OCI-LY7 (cell line): ENCODE results near the gene GNB5. TPM values are rescaled to one million over a fixed set of nuclear protein-coding genes. Genes with fewer than 3 reads are reported as not detected.
"Not testable (repeated sequence)": the region's sequence is repeated elsewhere in the genome, so short reads cannot be mapped to it uniquely, and the experiment has no call there.

ENCODE experiments used
- Bru-seq: library from RNA; stranded (reverse); fragments of 400-500 nt; gene quantifications from one replicate; lab custom pipeline; 2021; lab: Mats Ljungman, UMichigan
- BruChase-seq, 2 experiments: library from RNA; stranded (reverse); fragments of 400-500 nt; gene quantifications; one replicate each; lab custom pipeline; 2021; lab: Mats Ljungman, UMichigan
- BruUV-seq: library from RNA; stranded (reverse); fragments of 400-500 nt; replicated peaks from 2 replicates; lab custom pipeline; 2021; lab: Mats Ljungman, UMichigan
- CTCF ChIA-PET: fragments of 300-600 bp; sonication (Branson Sonifier 250); formaldehyde crosslinking; loops from one replicate; lab custom pipeline; 2022; ENCODE audit warnings: antibody characterized with exemption; ENCODE audit not compliant: unreplicated experiment; lab: Charles Lee
- POLR2A ChIA-PET: fragments of 300-600 bp; sonication (Branson Sonifier 250); formaldehyde crosslinking; loops from one replicate; lab custom pipeline; 2022; ENCODE audit warnings: antibody characterized with exemption; lab: Charles Lee
- DNase-seq: peaks from one replicate; pipeline ENCODE4 v3.0.0-alpha.2; 2015; ENCODE audit warnings: low spot score
- H2AFZ ChIP-seq: fragments of 200-600 bp; sonication (generic), shearing (Covaris generic); 2 replicates; pipeline ENCODE4 v1.6.1; 2014; ENCODE audit warnings: mild to moderate bottlenecking, antibody characterized with exemption, low read length, moderate library complexity
- H3K27ac ChIP-seq: fragments of 200-600 bp; sonication (generic); 2 replicates; pipeline ENCODE4 v1.5.1; 2014; ENCODE audit warnings: mixed run types, low read depth, mild to moderate bottlenecking, moderate library complexity, low read length, inconsistent platforms; ENCODE audit not compliant: poor library complexity, severe bottlenecking
- H3K36me3 ChIP-seq: fragments of 200-600 bp; sonication (generic); 2 replicates; pipeline ENCODE4 v1.6.1; 2014; ENCODE audit warnings: mild to moderate bottlenecking, antibody characterized with exemption, low read length, moderate library complexity, mixed read lengths; ENCODE audit not compliant: insufficient read depth
- H3K4me1 ChIP-seq: fragments of 200-600 bp; sonication (generic); 2 replicates; pipeline ENCODE4 v1.5.1; 2014; ENCODE audit warnings: mild to moderate bottlenecking, low read length; ENCODE audit not compliant: insufficient read depth, poor library complexity, severe bottlenecking
- H3K4me2 ChIP-seq: fragments of 200-600 bp; sonication (generic); 2 replicates; pipeline ENCODE4 v1.6.1; 2014; ENCODE audit warnings: mild to moderate bottlenecking, low read length
- H3K4me3 ChIP-seq: fragments of 200-600 bp; sonication (generic); 2 replicates; pipeline ENCODE4 v1.5.1; 2014; ENCODE audit warnings: mild to moderate bottlenecking, low read depth, low read length; ENCODE audit not compliant: poor library complexity, severe bottlenecking
- H3K79me2 ChIP-seq: fragments of 200-600 bp; sonication (generic); 2 replicates; pipeline ENCODE4 v1.6.1; 2016; ENCODE audit warnings: low read depth, mild to moderate bottlenecking, low read length, moderate library complexity, mixed read lengths; ENCODE audit not compliant: insufficient read depth
- H3K9me2 ChIP-seq: fragments of 200-600 bp; sonication (generic); 2 replicates; pipeline ENCODE4 v1.6.1; 2016; ENCODE audit warnings: mild to moderate bottlenecking, low read length, mixed read lengths; ENCODE audit not compliant: insufficient read depth
- H3K9me3 ChIP-seq: fragments of 200-600 bp; sonication (generic); 2 replicates; pipeline ENCODE4 v1.6.1; 2014; ENCODE audit warnings: mild to moderate bottlenecking, mixed run types, low read length, mixed read lengths
- H4K20me1 ChIP-seq: fragments of 200-600 bp; sonication (generic); 2 replicates; pipeline ENCODE4 v1.6.1; 2014; ENCODE audit warnings: mild to moderate bottlenecking, antibody characterized with exemption, low read length, moderate library complexity, mixed read lengths; ENCODE audit not compliant: insufficient read depth
- CTCF ChIP-seq: fragments of 200-600 bp; sonication (generic); conservative IDR thresholded peaks from 2 replicates; pipeline ENCODE4 v1.5.1; 2014; ENCODE audit warnings: mild to moderate bottlenecking, antibody characterized with exemption, low read length, moderate library complexity, mixed read lengths
- EZH2phosphoT487 ChIP-seq: fragments of 200-600 bp; sonication (generic); IDR thresholded peaks from 2 replicates; pipeline ENCODE4 v1.6.1; 2018; ENCODE audit warnings: low read depth, borderline replicate concordance, mild to moderate bottlenecking, mixed run types, antibody characterized with exemption, low read length, moderate library complexity, mixed read lengths
- intact Hi-C: fragments of 100-400 bp; cut with micrococcal nuclease; formaldehyde crosslinking; loops from one replicate; pipeline ENCODE4 v1.10.0; 2022; ENCODE audit not compliant: unreplicated experiment
- long read RNA-seq: library from polyadenylated mRNA; stranded (forward); transcript quantifications from one replicate; pipeline ENCODE4 v2.0.0, GENCODE V29; 2022
- total RNA-seq, 2 experiments: library from RNA; depleted of rRNA in 1 of 2; stranded (reverse); fragments of >200 nt in 1 of 2; shearing (Covaris generic) in 1 of 2; gene quantifications; 2 replicates each; pipeline ENCODE4 v1.2.3, GENCODE V29; 2014 to 2022

GNB5 gene
- total RNA-seq (2014; rRNA removed; shearing (Covaris generic)), result 53.9 and 56.3 TPM in 2 replicates
- total RNA-seq (2022), result 49.0 and 60.3 TPM in 2 replicates
- Bru-seq, nascent RNA, result percentile 71 among the genes with signal in this experiment
- percentile 72 among the genes with signal in this experiment for BruChase-seq, experiment 1, labeled RNA remaining after a 6-hour chase
- percentile 70 among the genes with signal in this experiment for BruChase-seq, experiment 2, labeled RNA remaining after a 2-hour chase
- long read RNA-seq, transcript GNB5-202 (11 exons, 1,735 nt), result major isoform, 85 of 102 reads
- long read RNA-seq, partial matches to known transcripts, result 6 of 102 reads
- long read RNA-seq, other reads (novel, unspliced or antisense), result 9 of 102 reads

DNA sequence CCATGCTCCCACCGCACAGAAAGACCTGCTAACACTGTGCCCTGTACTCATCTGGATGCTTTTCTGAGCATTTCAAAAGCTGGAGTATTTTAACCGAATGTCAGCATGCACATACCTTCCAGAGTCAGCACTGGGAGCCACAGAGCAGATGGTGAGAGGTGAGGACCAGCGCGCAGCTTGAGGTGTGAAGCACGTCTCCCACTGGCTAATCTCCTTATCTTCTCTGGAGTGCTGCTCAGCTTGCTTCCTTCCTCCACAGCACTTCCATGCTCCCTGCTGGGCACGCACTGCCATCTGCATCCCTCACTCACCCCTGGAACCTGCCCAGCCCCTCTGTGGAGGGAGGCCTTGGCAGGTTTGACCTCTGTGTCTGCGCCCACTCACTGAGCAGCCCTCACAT lies at the start of gene GNB5:
Gene GNB5, minus strand, starts transcription at position 186 of the 400 bp plus-strand sequence. CDS start 6,716 bp downstream, outside the sequence.
- no TSS peak for BruUV-seq
- Histone ChIP-seq H4K20me1 (no peaks in the 10 kb centered on the region), H3K36me3 (no peaks in the 10 kb centered on the region), H2AFZ (no peak within 1 kb of the TSS), H3K4me2 (no peak within 1 kb of the TSS), H3K4me3 (no peak within 1 kb of the TSS), H3K79me2 (no peaks in the 10 kb centered on the region), H3K27ac (no peak within 1 kb of the TSS), H3K9me3 (no peaks in the 10 kb centered on the region), H3K4me1 (no peaks in the 10 kb centered on the region), H3K9me2 (no peaks in the 10 kb centered on the region)
- DNase-seq, result no peak
- ChIA-PET POLR2A (interaction anchor here (0.7 kb wide), 1 partner anchor 1345 kb away, joined by 3 read pairs; no protein-coding TSS in a partner anchor), CTCF (no interaction called here)
- intact Hi-C loops, result no loop called here
- no peak for TF ChIP-seq CTCF
- TF ChIP-seq EZH2phosphoT487, result no peak

- ChIA-PET POLR2A (interaction anchor here (0.7 to 1.5 kb wide), 7 partner anchors 8 to 543 kb away, joined by 3 to 5 read pairs (median 4); no protein-coding TSS in a partner anchor), CTCF (no interaction called here)
- Histone ChIP-seq H3K79me2 (no peaks in the 10 kb centered on the region), H3K4me1 (peaks cover 25% of the 10 kb centered on the region), H2AFZ (no peak overlapping the region), H4K20me1 (no peaks in the 10 kb centered on the region), H3K9me2 (no peaks in the 10 kb centered on the region), H3K9me3 (no peaks in the 10 kb centered on the region), H3K27ac (no peak overlapping the region), H3K4me2 (no peak overlapping the region), H3K4me3 (no peak overlapping the region), H3K36me3 (peaks cover 6% of the 10 kb centered on the region; the same call in 1 of the 2 replicates)
- TF ChIP-seq EZH2phosphoT487 (no peak), CTCF (no peak)
- no TSS peak for BruUV-seq
- intact Hi-C loops, result no loop called here
- no peak for DNase-seq
These were observed 49.0 kb upstream of the GNB5 start for GRCh38 chr15:52240166-52240565.

- intact Hi-C loops, H4K20me1 ChIP-seq, CTCF ChIA-PET, BruUV-seq, H2AFZ ChIP-seq, H3K27ac ChIP-seq, H3K9me3 ChIP-seq, H3K9me2 ChIP-seq, H3K36me3 ChIP-seq, DNase-seq, H3K4me2 ChIP-seq, H3K79me2 ChIP-seq, H3K4me3 ChIP-seq: not testable (repeated sequence)
- H3K4me1 ChIP-seq, result peaks cover 36% of the 10 kb centered on the region
- POLR2A ChIA-PET, result interaction anchor here (0.6 to 1.5 kb wide), 5 partner anchors 9 to 61 kb away, joined by 3 to 4 read pairs (median 4); no protein-coding TSS in a partner anchor
These were observed 47.9 kb upstream of the GNB5 start for GRCh38 chr15:52238989-52239525.
